HEK293T (cell line): ENCODE measurements around the gene ECD.

Experiments used
- ARNT ChIP-seq: fragments of 450-650 bp; IDR thresholded peaks from 2 replicates; pipeline ENCODE4 v1.6.1; 2017; ENCODE audit warnings: mild to moderate bottlenecking
- BHLHE40 ChIP-seq: fragments of 450-650 bp; IDR thresholded peaks from 2 replicates; pipeline ENCODE4 v1.6.1; 2016; ENCODE audit warnings: mild to moderate bottlenecking, moderate library complexity, borderline replicate concordance
- ELF4 ChIP-seq: fragments of 450-650 bp; IDR thresholded peaks from 2 replicates; pipeline ENCODE4 v1.6.1; 2017; ENCODE audit warnings: antibody characterized with exemption
- FOXA1 ChIP-seq: fragments of 450-650 bp; IDR thresholded peaks from 2 replicates; pipeline ENCODE4 v1.6.1; 2016; ENCODE audit warnings: mild to moderate bottlenecking
- FOXK2 ChIP-seq: fragments of 450-650 bp; IDR thresholded peaks from 2 replicates; pipeline ENCODE4 v1.6.1; 2016; ENCODE audit warnings: mild to moderate bottlenecking
- FOXM1 ChIP-seq: fragments of 450-650 bp; IDR thresholded peaks from 2 replicates; pipeline ENCODE4 v1.6.1; 2017; ENCODE audit warnings: mild to moderate bottlenecking, borderline replicate concordance
- HDGF ChIP-seq: fragments of 450-650 bp; IDR thresholded peaks from 2 replicates; pipeline ENCODE4 v1.6.1; 2017; ENCODE audit warnings: antibody characterized with exemption, borderline replicate concordance
- NFRKB ChIP-seq: fragments of 450-650 bp; IDR thresholded peaks from 2 replicates; pipeline ENCODE4 v1.6.1; 2016; ENCODE audit warnings: mild to moderate bottlenecking, moderate library complexity
- PKNOX1 ChIP-seq: fragments of 450-650 bp; IDR thresholded peaks from 2 replicates; pipeline ENCODE4 v1.6.1; 2016
- SP1 ChIP-seq: fragments of 450-650 bp; IDR thresholded peaks from 2 replicates; pipeline ENCODE4 v1.6.1; 2017
- SUZ12 ChIP-seq: fragments of 450-650 bp; IDR thresholded peaks from 2 replicates; pipeline ENCODE4 v1.6.1; 2016; ENCODE audit warnings: mild to moderate bottlenecking
- TARDBP ChIP-seq: fragments of 450-650 bp; IDR thresholded peaks from 2 replicates; pipeline ENCODE4 v1.6.1; 2016
- ZNF384 ChIP-seq: fragments of 450-650 bp; IDR thresholded peaks from 2 replicates; pipeline ENCODE4 v1.6.1; 2016

- TF ChIP-seq ARNT (no peak), FOXM1 (no peak), SUZ12 (no peak), SP1 (no peak), ZNF384 (no peak), HDGF (no peak), TARDBP (no peak), BHLHE40 (no peak), PKNOX1 (no peak), FOXK2 (no peak), FOXA1 (no peak), NFRKB (no peak), ELF4 (no peak)
Observed at GRCh38 chr10:73205890-73206289, 38.1 kb upstream of the ECD start.
